ENCODE data around the gene RAB11FIP4. TPM values are rescaled to one million over a fixed set of nuclear protein-coding genes. Genes with fewer than 3 reads are reported as not detected.
"Not testable (repeated sequence)": the region's sequence is repeated elsewhere in the genome, so short reads cannot be mapped to it uniquely, and the experiment has no call there.

RAB11FIP4 gene, protein sequence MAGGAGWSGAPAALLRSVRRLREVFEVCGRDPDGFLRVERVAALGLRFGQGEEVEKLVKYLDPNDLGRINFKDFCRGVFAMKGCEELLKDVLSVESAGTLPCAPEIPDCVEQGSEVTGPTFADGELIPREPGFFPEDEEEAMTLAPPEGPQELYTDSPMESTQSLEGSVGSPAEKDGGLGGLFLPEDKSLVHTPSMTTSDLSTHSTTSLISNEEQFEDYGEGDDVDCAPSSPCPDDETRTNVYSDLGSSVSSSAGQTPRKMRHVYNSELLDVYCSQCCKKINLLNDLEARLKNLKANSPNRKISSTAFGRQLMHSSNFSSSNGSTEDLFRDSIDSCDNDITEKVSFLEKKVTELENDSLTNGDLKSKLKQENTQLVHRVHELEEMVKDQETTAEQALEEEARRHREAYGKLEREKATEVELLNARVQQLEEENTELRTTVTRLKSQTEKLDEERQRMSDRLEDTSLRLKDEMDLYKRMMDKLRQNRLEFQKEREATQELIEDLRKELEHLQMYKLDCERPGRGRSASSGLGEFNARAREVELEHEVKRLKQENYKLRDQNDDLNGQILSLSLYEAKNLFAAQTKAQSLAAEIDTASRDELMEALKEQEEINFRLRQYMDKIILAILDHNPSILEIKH
- 2.7 TPM for total RNA-seq

DNA sequence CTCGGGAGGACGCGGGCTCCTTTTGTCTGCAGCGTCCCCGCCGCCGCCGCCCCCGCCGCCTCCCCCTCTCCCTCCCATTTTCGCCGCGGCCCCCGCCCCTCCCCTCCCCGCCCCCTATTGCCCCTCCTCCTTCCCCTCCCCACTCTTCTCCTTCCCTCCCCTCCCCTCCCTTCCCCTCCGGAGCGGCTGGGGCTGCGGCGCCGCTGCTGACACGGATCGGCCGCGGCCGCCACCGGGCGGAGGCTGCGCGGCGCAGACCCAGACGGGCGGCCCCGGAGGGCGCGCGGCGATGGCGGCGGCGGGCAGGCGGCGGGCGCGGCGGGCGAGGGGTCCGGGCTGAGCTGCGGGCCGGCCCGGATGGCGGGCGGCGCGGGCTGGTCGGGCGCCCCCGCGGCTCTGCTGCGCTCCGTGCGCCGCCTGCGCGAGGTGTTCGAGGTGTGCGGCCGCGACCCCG is at the start of gene RAB11FIP4:
Gene RAB11FIP4 (plus strand): TSS at position 180 of the 454 bp plus-strand sequence. CDS start 178 bp downstream, at position 358.
- peak; percentile 41 for DNase-seq

DNA sequence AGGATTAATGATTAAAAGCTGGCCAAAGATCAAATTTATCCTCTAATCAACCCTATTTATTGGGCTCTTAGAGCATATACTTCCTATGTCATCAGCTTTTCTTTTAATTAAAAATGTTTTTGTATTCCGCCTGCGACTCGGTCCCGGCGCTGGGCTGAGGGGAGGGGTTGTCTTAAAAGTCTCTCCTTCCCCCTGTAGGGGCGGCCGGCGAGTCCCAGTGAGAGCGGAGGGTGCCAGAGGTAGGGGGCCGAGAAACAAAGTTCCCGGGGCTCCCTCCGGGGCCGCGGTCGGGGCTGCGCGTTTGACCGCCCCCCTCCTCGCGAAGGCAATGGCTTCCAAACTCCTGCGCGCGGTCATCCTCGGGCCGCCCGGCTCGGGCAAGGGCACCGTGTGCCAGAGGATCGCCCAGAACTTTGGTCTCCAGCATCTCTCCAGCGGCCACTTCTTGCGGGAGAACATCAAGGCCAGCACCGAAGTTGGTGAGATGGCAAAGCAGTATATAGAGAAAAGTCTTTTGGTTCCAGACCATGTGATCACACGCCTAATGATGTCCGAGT is 46.2 kb upstream of the RAB11FIP4 start:
- not testable (repeated sequence) for DNase-seq

DNA sequence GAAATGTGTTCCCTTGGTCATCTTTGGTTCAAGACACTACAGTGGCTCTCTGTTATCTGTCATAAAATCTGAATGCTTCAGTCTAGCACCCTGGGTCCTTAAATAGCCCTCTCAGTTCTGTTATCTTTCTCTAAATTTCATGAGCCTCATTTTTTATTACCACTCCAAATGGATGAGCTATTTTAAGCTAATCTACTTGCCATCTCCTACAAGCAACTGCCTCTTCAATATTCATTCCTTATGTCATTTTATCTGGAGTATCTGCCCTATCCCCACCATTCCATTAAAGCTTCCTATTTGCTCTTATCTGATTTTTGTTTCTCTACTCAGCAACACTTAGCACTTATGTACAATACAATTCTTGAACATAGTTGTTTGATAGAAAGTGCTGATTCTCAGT is 42.0 kb upstream of the RAB11FIP4 start:
- no peak for DNase-seq

DNA sequence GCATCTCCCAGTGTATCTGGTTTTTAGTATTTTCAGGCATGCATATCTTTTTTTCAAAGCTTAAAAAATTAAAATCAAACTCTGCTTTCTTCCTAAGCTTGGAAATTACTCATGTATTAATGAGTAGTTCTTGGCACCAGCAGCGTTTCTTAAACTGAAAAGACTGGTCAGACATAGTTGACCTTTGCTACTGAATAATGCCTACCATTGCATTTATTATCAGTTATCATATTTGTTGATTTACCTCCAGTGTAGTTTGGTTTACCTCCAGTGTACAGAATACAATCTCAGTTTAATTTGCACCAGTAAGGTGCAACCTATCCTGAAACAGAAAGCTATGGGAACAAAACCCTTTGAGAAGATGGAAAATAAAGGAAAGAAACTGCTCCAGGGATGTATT is 35.5 kb upstream of the RAB11FIP4 start:
- no peak for DNase-seq

DNA sequence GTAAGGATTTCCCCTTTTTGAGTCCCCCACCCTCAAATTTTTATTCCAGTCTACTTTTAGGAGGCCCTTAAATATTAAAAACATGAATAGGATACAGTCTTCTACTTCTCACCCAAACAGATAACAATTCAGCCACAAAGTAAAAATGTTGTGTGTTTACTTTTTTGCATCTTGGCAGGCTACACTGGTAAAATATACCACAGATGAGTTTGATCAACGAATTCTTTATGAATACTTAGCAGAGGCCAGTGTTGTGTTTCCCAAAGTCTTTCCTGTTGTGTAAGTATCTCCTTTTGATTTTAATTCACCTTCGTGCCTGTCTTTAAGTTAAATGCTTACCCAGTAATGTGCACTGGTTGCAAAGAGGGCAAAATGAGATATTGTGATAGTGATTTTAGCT is 34.4 kb upstream of the RAB11FIP4 start:
- DNase-seq = no peak

DNA sequence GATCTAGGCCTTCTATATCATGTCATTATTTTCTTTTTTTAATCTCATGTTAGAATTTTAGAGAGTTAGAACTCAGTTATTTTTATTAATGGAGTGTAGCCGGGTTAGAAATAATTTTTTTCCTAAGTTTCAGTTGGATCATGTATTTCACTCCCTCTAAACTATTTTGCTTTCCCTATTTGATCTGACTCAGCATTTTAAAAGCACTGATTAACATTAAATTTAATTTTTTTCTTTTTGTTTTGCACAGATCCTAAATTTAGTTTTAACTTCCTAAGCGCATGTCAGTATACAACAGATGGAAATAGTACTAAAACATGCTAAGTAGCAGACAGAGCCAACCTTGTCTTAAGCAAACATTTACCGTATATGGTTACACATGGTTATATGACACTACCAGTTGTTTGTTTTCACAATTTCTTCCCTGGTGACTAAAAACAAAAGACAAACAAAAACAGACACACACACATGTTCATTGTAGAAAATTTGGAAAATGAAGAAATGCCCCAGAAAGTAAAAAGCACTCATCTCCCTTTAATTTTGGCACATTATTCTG is 33.6 kb upstream of the RAB11FIP4 start:
- DNase-seq = peak; percentile 10

DNA sequence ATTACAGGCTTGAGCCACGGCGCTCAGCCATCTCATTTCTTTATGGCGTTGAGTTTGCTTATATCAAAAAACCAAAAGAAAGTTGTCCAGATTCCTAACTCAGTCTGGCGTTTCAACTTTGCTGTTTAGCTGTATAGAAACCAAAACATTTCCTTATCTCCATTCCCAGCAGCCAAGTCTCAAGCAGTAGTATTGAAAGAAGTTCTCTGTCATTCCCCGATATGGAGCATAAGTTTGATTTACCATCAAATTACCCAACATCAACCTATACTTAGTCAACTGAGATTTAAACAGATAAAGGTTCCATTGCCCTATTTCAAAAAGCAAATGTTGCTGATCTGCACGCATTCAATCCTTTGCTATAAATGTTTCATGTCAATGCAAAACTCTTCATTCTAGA is 27.5 kb upstream of the RAB11FIP4 start:
- no peak for DNase-seq

DNA sequence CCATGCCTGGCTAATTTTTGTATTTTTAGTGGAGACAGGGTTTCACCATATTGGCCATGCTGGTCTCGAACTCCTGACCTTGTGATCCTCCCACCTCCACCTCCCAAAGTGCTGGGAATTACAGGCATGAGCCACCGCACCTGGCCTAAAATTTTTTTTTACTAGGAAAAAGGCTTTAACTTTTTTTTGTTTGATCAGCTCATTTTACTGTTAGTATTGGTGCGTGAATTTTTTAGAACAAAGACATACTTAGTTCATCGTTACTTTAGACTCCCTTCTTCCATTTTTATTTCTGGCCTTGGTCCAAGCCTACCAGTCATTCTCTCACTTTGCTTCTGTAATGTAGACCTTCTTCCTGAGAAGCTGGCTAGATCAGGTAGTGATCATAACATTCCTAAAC is 25.4 kb upstream of the RAB11FIP4 start:
- DNase-seq = no peak

DNA sequence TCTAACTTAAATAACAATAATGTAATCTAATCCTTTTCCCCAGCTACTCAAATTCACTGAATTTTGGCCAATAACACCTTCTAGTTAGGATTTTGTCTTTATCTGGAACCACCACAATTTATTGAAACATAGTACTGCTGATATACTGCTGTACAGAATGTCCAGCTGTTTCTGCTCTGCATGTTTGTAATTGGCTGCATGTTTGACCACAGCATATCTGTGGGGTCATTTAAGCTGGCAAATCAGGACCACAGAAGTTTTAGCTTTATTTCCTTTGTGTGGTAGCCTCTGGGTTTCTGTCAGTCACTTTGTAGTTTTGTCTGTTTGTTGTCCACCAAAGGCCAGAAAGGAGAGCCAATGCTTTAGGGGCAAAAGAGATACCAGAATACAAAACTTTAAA is 22.2 kb upstream of the RAB11FIP4 start:
- DNase-seq = no peak

DNA sequence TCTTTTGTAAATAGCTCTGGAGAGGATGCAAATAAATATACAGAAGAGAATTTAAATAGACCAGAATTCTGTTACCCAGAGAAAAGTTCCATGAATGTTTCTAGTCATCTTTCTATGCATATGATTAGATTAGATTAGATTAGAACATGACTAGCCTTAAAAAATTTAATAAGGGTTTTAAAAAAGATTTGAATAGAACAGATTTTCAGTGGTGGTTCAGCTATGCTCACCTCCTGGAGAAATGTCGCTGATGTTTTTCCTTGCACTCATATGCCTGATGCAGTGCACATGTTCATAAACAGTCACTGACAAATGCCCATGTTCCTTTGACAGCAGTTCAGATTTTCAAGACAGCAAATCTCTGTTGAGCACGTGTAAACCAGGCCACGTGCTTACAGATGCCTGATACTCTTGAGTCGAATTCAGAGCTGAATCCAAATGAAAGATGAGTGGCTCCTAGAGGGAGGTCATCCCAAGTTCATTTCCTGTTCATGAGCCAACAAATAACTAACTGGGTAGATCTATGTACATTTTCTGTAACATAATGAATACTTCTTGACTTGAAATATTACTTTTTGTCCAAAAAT is 19.9 kb upstream of the RAB11FIP4 start:
- DNase-seq = peak; percentile 22

DNA sequence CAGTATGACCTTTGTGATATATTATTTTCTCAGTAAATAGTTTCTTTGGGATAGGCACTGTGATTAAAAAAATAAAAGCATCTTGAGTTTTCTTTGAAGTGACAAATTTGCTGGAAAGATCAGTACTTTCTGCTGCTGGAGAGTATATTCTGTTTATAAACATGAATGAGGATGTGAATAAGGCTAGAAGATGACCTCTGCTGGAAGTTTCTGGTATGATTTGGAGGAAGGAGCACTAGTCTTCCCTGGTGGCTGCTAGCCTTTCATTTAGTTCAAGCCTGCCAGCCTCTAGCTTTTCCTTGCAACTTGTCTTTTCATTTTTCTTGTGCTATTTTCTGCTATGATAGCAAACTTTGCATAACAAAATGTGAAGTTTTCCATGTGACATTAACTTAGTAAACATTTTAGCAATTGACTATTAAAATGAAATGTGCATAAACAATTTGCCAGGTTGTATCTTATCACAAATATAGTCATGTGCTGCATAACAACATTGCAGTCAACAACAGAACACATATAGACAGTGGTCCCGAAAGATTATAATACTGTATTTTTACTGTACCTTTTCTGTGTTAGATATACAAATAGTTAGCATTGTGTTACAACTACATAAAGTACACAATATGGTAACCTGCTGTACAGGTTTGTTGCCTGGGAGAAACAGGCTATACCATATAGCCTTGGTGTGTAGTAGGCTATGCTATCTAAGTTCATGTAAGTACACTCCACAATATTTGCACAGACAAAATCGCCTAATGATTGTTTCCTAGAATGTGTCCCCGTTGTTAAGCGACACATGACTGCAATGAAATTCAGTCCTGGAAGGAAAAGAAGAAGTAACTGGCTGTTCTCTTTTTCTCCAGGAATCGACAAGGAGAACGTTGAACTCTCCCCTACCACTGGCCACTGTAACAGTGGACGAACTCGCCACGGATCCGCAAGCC is 18.1 kb upstream of the RAB11FIP4 start:
- DNase-seq = peak; percentile 48

DNA sequence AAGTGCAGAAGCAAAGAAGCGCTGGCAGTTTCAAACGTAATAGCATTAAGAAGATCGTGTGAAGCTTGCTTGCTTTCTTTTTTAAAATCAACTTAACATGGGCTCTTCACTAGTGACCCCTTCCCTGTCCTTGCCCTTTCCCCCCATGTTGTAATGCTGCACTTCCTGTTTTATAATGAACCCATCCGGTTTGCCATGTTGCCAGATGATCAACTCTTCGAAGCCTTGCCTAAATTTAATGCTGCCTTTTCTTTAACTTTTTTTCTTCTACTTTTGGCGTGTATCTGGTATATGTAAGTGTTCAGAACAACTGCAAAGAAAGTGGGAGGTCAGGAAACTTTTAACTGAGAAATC is 17.4 kb upstream of the RAB11FIP4 start:
- no peak for DNase-seq

DNA sequence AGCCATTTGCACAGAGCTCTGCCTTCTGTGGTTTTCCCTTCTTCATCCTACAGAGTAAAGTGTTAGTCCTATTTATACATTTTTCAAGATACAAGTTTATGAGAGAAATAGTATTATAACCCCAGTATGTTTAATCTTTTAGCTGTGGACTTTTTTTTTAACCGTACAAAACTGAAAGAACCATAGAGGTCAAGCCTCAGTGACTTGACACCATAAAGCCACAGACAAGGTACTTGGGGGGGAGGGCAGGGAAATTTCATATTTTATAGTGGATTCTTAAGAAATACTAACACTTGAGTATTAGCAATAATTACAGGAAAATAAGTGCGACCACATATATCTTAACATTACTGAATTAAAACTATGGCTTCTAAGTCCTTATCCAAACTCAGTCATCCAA is 17.0 kb upstream of the RAB11FIP4 start:
- no peak for DNase-seq

DNA sequence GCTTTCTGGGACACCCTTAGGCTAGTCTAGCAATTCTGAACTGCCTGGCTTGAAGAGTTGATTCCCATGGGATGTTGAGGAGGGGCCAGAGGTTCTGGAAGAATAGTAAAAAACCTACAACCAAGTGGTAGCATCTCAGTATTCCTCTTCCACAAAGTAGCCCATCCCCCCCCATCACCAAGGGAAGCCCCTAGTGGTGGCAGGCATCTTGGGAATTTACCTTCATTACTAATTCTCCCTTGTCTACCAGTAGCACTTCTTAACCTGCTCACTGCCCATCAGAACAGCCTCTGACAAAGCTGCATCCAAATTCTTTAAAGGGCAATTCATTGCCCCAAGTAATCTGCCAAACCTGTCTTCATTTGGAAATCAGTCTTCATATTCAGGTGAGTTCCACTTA is 12.8 kb upstream of the RAB11FIP4 start:
- DNase-seq = no peak

DNA sequence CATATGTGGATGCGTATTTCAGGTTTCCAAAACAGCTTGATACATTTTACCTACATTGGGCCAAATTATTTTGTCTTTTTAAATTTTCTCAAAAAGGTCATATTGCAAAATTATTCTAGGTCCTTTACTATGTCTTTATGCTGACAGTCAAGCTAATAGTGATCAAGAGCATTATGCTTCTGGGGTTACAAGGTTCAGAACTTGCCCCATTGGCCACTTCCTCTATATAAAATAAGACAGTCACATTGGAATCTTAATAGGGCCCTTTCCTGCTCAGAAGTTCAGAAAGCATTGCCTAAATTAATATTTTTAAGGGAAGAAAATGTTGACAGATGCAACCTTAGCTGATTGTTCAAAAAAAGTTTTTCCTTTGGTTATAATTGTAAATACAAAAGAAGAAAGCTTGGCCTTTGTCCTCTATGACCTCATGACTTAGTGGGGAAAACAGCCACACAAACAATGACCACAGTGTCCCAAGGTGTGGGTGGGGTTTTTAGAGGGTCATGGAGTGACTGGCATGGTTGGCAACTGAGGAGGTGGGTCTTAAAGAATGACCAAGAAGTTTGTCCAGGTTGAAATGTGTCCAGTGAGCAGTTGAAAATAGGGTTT is 11.8 kb upstream of the RAB11FIP4 start:
- no peak for DNase-seq

DNA sequence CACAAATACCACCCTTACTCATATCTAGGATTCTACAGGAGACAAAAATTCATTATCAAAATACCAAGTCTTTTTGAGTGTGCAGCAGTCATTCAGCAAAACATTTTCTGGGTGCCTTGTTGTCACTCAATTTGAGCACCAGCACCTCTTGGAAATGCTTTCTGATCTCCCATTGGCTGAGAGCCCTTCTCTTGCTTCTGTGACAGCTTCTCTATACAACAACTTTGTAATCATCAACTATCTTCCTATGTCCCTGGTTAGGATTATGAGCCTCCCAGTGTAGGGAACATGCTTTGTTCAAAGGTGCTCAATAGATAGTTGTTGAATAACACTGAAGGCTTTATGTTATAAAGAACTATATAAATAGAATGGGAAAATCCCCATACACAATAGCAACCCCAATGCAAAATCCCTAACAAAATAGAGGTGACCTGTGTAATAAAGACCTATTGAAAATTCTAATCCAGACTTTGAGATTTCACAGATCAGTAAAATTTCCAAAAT is 10.3 kb upstream of the RAB11FIP4 start:
- DNase-seq = no peak

DNA sequence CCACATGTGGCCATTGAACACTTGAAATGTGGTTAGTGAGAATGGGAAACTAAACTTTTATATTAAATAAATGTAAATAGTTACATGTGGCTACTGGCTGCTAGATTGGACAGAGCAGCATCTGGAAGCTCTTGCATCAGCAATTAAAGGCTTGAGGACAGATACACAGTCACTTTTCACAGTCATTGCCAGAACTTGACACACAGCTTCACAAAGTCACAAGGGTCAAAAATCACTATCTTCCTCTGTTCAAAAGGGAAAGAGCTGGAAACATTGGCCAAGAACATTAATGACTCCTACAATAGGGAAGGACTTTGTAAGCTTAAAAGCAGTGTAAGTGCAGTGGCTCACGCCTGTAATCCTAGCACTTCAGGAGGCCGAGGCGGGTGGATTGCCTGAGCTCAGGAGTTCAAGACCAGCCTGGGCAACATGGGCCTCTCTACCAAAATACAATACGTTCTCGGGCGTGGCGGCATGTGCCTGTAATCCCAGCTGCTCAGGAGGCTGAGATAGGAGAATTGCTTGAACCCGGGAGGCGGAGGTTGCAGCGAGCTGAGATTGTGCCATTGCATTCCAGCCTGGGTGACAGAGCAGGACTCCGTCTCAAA is 8.7 kb upstream of the RAB11FIP4 start:
- DNase-seq = not testable (repeated sequence)

DNA sequence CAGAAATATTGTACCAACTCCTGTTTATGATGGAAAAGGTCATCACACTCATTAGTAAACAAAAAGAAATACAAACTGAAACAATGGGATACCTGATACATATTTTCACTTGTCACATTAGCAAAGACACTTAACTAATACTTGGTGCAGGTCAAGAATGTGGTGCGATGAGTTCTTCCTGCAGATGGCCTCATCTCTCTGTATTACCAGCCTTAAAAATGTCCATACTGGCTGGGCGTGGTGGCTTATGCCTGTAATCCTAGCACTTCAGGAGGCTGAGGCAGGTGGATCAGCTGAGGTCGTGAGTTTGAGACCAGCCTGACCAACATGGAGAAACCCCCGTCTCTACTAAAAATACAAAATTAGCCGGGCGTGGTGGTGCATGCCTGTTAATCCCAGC is 8.0 kb upstream of the RAB11FIP4 start:
- not testable (repeated sequence) for DNase-seq

DNA sequence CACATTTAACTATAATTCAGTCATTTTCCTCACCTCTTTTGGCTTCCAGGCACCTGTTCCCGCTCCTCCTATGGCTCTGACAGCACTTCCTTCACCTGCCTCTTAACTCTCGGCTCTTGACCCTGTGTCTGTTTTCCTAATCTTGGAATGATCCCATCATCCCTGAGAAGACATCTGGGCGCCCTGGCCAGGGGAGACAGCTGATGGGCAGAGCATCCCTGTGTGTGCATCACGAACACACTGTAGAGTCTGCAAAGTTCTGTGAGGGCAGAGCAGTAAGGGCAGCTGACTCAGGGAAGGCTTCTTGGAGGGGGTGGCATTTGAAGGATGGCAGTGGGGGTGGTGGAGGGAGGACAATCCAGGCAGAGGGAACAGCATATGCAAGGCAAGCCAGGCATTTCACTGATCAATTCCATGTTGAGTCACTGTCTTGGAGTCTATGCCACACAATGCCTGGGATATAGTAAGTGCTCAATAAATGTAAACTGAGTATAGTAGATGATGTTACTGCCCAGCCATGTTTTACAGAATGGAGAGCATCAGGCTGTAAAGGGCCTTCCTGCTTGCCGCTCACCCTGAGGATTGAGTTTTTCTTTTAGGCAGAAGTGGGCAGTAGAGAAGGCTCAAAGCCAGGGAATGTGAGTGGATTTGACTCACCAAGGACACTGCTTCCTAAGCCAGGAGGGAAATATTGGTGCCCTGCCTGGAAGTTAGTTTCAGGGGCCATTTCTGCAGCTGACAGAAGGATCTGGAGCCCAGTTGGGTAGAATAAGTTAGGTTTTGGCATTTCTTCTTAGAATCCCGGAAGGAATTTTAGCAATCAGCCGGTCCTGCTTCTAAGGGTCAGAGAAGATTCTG is 5.8 kb upstream of the RAB11FIP4 start:
- DNase-seq = no peak
